ENCODE data around the gene TMEM69. TPM values are rescaled to one million over a fixed set of nuclear protein-coding genes. Genes with fewer than 3 reads are reported as not detected.

TMEM69 gene
- total and polyA plus RNA-seq, 2 of the 13 experiments (the other 11 are each of a cell fraction or from before 2014, with no cell fraction given): 25.4 to 135 TPM

- TF ChIP-seq BCLAF1 (IDR thresholded peaks at IDR 0.05): no peak
- TF ChIP-seq ZNF782 (CRISPR knock-in tag; IDR thresholded peaks at IDR 0.05; ENCODE audit: borderline replicate concordance): no peak
- TF ChIP-seq, protein P1, sequence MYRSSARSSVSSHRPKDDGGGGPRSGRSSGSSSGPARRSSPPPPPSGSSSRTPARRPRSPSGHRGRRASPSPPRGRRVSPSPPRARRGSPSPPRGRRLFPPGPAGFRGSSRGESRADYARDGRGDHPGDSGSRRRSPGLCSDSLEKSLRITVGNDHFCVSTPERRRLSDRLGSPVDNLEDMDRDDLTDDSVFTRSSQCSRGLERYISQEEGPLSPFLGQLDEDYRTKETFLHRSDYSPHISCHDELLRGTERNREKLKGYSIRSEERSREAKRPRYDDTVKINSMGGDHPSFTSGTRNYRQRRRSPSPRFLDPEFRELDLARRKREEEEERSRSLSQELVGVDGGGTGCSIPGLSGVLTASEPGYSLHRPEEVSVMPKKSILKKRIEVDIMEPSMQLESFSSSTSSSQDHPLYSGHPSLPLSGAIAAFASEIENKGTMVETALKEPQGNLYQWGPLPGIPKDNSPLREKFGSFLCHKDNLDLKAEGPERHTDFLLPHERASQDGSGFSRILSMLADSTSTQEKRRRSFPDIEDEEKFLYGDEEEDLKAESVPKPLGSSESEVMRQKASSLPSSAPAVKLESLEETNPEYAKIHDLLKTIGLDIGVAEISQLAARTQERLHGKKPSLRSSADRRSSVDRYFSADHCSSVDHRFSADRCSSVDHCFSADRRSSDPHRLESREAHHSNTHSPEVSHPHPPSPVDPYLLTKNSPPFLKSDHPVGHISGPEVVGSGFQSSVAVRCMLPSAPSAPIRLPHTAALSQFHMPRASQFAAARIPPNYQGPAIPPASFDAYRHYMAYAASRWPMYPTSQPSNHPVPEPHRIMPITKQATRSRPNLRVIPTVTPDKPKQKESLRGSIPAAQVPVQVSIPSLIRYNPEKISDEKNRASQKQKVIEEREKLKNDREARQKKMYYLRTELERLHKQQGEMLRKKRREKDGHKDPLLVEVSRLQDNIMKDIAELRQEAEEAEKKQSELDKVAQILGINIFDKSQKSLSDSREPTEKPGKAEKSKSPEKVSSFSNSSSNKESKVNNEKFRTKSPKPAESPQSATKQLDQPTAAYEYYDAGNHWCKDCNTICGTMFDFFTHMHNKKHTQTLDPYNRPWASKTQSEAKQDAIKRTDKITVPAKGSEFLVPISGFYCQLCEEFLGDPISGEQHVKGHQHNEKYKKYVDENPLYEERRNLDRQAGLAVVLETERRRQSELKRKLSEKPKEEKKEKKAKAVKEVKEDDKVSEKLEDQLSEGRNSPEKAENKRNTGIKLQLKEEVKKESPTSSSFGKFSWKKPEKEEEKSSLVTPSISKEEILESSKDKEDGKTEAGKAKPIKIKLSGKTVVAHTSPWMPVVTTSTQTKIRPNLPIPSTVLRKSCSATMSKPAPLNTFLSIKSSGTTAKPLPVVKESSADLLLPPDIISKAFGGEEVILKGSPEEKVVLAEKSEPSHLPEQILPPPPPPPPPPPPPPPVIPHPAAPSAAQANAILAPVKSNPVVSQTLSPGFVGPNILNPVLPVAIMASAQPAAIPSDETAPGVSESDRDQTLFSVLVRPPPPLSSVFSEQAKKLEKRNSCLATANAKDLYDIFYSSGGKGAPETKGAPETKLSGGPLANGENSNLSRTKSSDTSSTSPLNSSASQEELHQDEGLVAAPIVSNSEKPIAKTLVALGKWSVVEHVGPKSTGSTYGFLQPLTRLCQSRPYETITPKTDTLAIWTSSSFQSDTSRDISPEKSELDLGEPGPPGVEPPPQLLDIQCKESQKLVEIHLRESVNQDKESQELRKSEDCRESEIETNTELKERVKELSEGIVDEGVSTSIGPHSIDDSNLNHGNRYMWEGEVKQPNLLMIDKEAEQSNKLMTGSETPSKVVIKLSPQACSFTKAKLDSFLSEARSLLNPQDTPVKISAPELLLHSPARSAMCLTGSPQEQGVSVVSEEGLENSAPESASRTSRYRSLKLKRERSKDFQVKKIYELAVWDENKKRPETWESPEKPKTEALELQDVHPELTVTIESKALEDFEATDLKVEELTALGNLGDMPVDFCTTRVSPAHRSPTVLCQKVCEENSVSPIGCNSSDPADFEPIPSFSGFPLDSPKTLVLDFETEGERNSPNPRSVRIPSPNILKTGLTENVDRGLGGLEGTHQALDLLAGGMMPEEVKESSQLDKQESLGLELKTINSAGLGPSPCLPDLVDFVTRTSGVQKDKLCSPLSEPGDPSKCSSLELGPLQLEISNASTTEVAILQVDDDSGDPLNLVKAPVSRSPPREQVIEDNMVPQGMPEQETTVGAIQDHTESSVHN (CRISPR knock-in tag; IDR thresholded peaks at IDR 0.05): no peak
- TF ChIP-seq FOXO4 (CRISPR knock-in tag; conservative IDR thresholded peaks at IDR 0.05): no peak
- TF ChIP-seq, protein P2, sequence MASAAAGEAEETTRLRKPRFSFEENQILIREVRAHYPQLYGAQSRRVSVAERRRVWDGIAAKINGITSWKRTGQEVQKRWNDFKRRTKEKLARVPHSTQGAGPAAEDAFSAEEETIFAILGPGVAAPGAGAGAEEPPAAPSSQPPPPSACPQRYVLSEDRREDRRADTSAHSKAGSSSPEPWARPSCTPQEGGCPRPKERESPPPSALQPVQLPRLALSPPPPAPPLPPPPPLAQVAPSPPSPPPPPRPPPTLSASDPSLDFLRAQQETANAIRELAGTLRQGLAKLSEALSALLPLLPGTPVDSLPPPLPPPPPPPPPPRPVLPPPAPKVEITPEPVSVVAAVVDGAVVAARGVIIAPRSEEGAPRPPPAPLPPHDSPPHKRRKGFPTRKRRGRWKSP (CRISPR knock-in tag; IDR thresholded peaks at IDR 0.05): 0 out of 2 replicates have a peak, but pooled peaks have one; percentile 6
- TF ChIP-seq ZBTB42 (CRISPR knock-in tag; IDR thresholded peaks at IDR 0.05): 0 out of 2 replicates have a peak, but pooled peaks have one; percentile 35
- 0 out of 2 replicates have a peak, but pooled peaks have one; percentile 26 for TF ChIP-seq ZNF124 (CRISPR knock-in tag; IDR thresholded peaks at IDR 0.05)
- no peak; the same call in 1 of the 2 replicates for TF ChIP-seq ZNF383 (CRISPR knock-in tag; IDR thresholded peaks at IDR 0.05; ENCODE audit: borderline replicate concordance)
- peak; percentile 47; the same call in 1 of the 2 replicates for TF ChIP-seq ZNF792 (CRISPR knock-in tag; IDR thresholded peaks at IDR 0.05)
- TF ChIP-seq, protein P3, sequence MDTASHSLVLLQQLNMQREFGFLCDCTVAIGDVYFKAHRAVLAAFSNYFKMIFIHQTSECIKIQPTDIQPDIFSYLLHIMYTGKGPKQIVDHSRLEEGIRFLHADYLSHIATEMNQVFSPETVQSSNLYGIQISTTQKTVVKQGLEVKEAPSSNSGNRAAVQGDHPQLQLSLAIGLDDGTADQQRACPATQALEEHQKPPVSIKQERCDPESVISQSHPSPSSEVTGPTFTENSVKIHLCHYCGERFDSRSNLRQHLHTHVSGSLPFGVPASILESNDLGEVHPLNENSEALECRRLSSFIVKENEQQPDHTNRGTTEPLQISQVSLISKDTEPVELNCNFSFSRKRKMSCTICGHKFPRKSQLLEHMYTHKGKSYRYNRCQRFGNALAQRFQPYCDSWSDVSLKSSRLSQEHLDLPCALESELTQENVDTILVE (CRISPR knock-in tag; IDR thresholded peaks at IDR 0.05): peak; percentile 51; the same call in 1 of the 2 replicates
- TF ChIP-seq ELF3 (CRISPR knock-in tag; IDR thresholded peaks at IDR 0.05): peak; percentile 60; the same call in 1 of the 2 replicates
- TF ChIP-seq POLR2AphosphoS5 (IDR thresholded peaks at IDR 0.05; ENCODE audit: low read depth, low read length): peak; percentile 98
- TF ChIP-seq PAF1 (CRISPR knock-in tag; IDR thresholded peaks at IDR 0.05): no peak
Measured at GRCh38 chr1:45687014-45687753, 797 bp upstream of the TMEM69 start (continued).

Data from HepG2 (cell line).